GM18868 (cell line): Measurements from ENCODE around the gene LCE3A.
"Not testable (repeated sequence)": the region's sequence is repeated elsewhere in the genome, so short reads cannot be mapped to it uniquely, and the experiment has no call there.

Source experiments
- ATAC-seq: cut with Tn5 transposase; IDR thresholded peaks from one replicate; pipeline ENCODE4 v1.9.1; 2021; ENCODE audit warnings: mild to moderate bottlenecking, moderate library complexity; ENCODE audit not compliant: unreplicated experiment

Gene LCE3A

GRCh38 chr1:152622803-152623202, at the start of gene LCE3A:
Gene LCE3A, minus strand, starts transcription at chr1:152623103. Its CDS starts 0 bp downstream, at chr1:152623103.
- ATAC-seq = no peak

- no peak for ATAC-seq
Observed at GRCh38 chr1:152667648-152668047, 44.7 kb upstream of the LCE3A start.

DNA sequence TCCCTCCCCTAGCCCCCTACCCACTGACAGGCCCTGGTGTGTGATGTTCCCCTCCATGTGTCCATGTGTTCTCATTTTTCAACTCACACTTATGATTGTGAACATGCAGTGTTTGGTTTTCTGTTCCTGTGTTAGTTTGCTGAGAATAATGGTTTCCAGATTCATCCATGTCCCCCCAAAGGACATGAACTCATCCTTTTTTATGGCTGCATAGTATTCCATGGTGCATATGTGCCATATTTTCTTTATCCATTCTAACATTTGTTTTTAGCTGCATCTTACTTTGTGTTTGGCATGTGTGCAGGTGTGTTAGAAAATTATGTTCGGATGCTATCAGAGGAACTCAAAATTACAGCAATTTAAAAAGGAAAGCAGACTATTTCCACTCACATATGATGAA, 43.3 kb upstream of the LCE3A start:
- ATAC-seq = not testable (repeated sequence)

- ATAC-seq = no peak
Observed at GRCh38 chr1:152663098-152663497, 40.2 kb upstream of the LCE3A start, which contains the start of gene LCE2D. Gene LCE2D, plus strand, starts transcription at chr1:152663380. Its CDS starts 726 bp downstream, at chr1:152664106.

GRCh38 chr1:152658649-152659048, 35.7 kb upstream of the LCE3A start:
- ATAC-seq = no peak

DNA sequence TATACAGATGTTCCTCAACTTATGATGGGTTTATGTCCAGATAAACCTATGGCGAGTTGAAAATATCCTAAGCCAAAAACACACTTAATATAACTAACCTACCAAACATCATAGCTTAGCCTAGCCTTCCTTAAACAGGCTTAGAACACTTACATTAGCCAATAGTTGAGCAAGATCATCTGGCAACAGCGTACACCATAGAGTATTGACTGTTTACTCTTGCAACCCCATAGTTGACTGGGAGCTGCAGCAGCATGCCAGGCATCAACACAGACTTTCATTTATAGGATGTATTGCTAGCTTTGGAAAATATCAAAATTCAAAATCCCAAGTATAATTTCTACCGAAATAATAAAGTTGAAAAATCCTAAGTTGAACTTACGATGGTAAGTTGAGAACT, 34.8 kb upstream of the LCE3A start:
- ATAC-seq = no peak

- no peak for ATAC-seq
Observed at GRCh38 chr1:152656459-152656858, 33.6 kb upstream of the LCE3A start.

GRCh38 chr1:152654110-152654509, 31.2 kb upstream of the LCE3A start:
- no peak for ATAC-seq

GRCh38 chr1:152646656-152647055, 23.8 kb upstream of the LCE3A start:
- ATAC-seq = no peak

DNA sequence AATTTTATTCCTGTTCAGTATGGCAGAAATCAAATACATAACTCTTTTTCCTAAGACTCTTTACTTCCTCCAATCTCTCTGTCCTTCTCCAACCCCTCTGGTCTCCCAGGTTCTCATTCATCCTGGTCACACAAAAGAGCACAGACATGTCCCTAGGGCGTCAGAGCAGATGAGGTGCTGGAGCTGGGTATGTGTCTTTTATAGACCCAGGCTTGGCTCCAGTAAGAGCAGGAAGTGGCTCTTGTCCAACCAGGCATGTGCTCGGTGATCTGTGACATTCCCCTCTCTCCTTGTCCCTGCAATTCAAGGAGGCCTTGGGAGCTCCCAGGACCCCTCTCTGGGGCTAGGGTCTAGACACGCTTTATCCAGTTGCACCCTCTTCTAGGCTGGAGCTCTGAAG, 22.2 kb upstream of the LCE3A start:
- no peak for ATAC-seq

DNA sequence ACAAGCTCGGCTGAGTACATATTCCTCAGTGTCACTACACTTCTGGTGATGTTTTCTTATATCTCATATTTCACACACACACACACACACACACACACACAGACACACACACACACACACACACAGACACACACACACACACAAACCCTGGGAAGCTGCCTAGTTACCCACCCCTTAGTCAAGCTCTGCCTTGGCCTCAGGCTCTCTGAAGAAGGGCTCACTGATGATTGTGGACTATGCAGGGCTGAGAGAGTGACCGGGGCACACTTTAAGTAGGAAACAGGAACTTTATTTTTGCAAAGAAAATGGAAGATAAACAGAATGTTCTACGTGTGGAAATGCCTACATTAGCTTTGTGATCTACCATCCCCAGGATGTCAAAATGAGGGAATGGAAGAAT, 21.0 kb upstream of the LCE3A start:
- no peak for ATAC-seq

- ATAC-seq = no peak
Observed at GRCh38 chr1:152640351-152640750, 17.4 kb upstream of the LCE3A start.

GRCh38 chr1:152630596-152630995, 7.7 kb upstream of the LCE3A start:
- ATAC-seq = no peak

GRCh38 chr1:152626744-152627143, 3.8 kb upstream of the LCE3A start:
- no peak for ATAC-seq

DNA sequence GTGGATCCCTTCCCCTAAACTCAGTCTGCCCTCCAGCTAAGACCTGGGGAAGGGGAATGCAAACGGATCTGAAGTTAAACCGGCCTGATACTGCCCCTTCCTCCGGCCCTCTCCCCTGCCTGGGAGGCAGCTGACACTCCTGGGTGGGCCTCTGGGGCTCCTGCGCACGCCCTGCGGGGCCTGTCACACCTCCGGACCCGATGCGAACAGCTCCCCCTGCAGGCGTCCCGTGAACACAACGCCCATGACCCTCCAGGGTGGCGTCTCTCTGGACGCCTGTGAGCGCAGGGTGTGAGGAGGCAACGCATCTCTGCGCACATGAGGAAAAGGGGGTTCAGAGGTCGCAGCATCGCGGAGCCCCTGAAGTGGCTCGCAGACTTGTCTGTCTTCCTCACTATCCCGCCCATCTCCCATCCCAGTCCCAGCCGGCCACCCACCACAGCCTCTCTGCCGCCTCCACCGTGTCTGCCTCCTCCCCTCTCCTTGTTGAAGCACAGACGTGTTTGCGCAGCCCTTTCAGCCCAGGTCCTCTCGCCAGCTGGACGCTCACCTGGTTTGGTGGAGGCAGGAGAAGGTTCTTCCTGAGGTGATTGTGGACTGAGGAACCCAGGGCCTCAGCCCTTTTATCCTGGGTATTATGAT, 421 bp upstream of the LCE3A start:
- no peak for ATAC-seq

- ATAC-seq = no peak
Observed at GRCh38 chr1:152621993-152622392, 910 bp downstream of the LCE3A start.

GRCh38 chr1:152613511-152613910, 9.4 kb downstream of the LCE3A start, which contains the start of gene LCE3B:
Gene LCE3B, plus strand, starts transcription at chr1:152613811. Its CDS starts 0 bp downstream, at chr1:152613811.
- no peak for ATAC-seq

- no peak for ATAC-seq
Observed at GRCh38 chr1:152599934-152600333, 23.0 kb downstream of the LCE3A start, which contains the start of gene LCE3C. Gene LCE3C, plus strand, starts transcription at chr1:152600234. Its CDS starts 498 bp downstream, at chr1:152600732.

DNA sequence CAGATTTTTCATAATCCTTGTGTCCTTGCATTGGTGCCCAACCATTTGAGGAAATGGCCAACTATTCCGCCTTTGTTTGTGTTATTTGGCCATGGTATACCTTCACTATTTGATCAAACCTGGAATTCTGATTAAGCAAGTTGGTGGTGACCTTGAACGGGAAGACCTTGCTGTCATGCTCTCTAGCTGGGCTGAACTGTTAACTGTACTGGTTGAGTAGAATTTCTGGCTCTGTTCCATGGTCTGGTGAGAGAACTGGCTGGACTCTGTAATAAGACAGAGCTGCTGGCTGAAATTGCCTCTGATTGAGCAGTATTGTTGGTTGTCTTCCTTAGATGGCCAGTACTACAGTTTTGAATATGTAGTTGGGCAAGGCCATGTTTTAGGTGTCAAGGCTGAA, 25.9 kb downstream of the LCE3A start:
- no peak for ATAC-seq

DNA sequence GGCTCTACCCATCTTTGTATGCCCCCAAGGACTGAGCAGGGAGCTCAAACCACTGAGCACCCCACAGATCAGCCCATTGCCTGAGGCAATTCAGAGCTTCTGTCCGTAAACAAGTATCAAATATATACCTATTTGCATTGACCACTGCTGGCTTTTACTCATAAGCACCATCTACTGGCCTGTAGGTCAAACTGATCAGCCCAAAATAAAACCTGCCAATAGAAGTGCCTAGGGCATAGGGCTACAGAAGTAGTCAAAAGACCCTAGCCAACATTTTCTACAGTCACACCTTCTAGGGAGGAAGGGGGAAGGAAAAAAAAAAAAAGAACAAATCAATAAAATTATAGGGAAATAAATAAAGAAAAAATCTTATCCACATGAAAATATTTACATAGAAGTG, 37.3 kb downstream of the LCE3A start:
- ATAC-seq = no peak

DNA sequence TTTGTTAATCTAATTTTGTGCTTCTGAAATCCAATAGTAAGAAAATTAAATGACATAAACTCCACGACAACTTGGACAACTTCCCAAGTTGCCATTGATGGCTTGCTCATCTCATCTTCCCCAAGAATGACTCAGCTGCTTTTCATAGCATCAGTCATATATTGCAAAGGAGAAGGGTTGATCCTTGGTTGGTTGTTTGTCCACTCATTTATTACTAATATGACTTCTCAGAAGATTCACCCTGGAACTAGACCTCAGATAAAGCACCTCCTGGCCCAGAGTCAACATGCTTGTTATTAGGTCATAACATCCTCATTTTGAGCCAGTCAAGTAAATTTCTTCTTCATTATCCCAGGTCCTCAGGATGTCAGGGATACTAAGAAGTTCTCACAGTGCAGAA, 40.3 kb downstream of the LCE3A start:
- ATAC-seq = no peak

GRCh38 chr1:152580433-152580832, 42.5 kb downstream of the LCE3A start, which contains the start of gene LCE3D:
Gene LCE3D, minus strand, starts transcription at chr1:152580516. Its CDS starts 580 bp downstream, at chr1:152579936.
- no peak for ATAC-seq

GRCh38 chr1:152579526-152579925, 43.4 kb downstream of the LCE3A start:
- not testable (repeated sequence) for ATAC-seq
